Measurements from ENCODE around the gene EPB41L4A.

EPB41L4A gene

DNA sequence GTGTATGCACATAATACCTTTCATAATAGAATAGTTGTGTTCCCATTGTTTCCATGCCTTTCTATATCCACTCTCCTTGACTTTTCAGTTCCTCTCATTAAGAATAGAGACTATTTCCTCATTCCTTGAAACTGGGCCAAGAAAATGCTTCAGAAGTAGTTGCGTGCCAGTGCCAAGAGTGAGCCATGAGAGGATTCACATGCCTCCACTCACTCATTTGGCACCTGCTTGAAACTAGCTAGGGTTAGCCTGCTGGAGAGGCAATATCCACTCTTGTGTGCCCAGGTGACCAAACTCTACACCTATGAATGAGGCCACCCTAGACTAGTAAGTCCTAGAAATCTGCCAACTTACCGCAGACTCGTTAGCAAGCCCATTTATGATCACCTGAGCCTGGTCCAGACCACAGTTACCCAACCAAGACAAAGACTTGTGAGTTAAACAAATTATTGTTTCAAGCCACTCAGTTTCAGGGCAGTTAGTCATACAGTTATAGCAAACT, 276.3 kb downstream of the EPB41L4A start:
- TF ChIP-seq, protein P1, sequence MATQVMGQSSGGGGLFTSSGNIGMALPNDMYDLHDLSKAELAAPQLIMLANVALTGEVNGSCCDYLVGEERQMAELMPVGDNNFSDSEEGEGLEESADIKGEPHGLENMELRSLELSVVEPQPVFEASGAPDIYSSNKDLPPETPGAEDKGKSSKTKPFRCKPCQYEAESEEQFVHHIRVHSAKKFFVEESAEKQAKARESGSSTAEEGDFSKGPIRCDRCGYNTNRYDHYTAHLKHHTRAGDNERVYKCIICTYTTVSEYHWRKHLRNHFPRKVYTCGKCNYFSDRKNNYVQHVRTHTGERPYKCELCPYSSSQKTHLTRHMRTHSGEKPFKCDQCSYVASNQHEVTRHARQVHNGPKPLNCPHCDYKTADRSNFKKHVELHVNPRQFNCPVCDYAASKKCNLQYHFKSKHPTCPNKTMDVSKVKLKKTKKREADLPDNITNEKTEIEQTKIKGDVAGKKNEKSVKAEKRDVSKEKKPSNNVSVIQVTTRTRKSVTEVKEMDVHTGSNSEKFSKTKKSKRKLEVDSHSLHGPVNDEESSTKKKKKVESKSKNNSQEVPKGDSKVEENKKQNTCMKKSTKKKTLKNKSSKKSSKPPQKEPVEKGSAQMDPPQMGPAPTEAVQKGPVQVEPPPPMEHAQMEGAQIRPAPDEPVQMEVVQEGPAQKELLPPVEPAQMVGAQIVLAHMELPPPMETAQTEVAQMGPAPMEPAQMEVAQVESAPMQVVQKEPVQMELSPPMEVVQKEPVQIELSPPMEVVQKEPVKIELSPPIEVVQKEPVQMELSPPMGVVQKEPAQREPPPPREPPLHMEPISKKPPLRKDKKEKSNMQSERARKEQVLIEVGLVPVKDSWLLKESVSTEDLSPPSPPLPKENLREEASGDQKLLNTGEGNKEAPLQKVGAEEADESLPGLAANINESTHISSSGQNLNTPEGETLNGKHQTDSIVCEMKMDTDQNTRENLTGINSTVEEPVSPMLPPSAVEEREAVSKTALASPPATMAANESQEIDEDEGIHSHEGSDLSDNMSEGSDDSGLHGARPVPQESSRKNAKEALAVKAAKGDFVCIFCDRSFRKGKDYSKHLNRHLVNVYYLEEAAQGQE (IDR thresholded peaks at IDR 0.05; ENCODE audit: low read depth): no peak
- TF ChIP-seq YY1 (IDR thresholded peaks at IDR 0.05; ENCODE audit: low read depth) (no peak), NFIC (IDR thresholded peaks at IDR 0.05) (peak; percentile 96), EP300 (IDR thresholded peaks at IDR 0.05; ENCODE audit: borderline replicate concordance) (peak; percentile 41; the same call in 1 of the 2 replicates), CEBPB (IDR thresholded peaks at IDR 0.05) (peak; percentile 76), FOXM1 (IDR thresholded peaks at IDR 0.05; ENCODE audit: borderline replicate concordance, low read depth) (no peak), TEAD4 (IDR thresholded peaks at IDR 0.05) (peak; percentile 67), TCF12 (IDR thresholded peaks at IDR 0.05; ENCODE audit: low read depth) (peak; percentile 66), CREB1 (IDR thresholded peaks at IDR 0.05; ENCODE audit: low read depth) (no peak), RAD21 (IDR thresholded peaks at IDR 0.05; ENCODE audit: low read depth) (no peak), TAF1 (IDR thresholded peaks at IDR 0.05; ENCODE audit: low read depth) (no peak), ZBTB7A (IDR thresholded peaks at IDR 0.05; ENCODE audit: low read depth) (no peak), EGR1 (IDR thresholded peaks at IDR 0.05) (no peak)
- TF ChIP-seq, protein P2, sequence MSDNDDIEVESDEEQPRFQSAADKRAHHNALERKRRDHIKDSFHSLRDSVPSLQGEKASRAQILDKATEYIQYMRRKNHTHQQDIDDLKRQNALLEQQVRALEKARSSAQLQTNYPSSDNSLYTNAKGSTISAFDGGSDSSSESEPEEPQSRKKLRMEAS (IDR thresholded peaks at IDR 0.05): peak; percentile 58; the same call in 1 of the 2 replicates
- TF ChIP-seq, protein P3, sequence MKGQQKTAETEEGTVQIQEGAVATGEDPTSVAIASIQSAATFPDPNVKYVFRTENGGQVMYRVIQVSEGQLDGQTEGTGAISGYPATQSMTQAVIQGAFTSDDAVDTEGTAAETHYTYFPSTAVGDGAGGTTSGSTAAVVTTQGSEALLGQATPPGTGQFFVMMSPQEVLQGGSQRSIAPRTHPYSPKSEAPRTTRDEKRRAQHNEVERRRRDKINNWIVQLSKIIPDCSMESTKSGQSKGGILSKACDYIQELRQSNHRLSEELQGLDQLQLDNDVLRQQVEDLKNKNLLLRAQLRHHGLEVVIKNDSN (IDR thresholded peaks at IDR 0.05): peak; percentile 62; the same call in 1 of the 2 replicates

DNA sequence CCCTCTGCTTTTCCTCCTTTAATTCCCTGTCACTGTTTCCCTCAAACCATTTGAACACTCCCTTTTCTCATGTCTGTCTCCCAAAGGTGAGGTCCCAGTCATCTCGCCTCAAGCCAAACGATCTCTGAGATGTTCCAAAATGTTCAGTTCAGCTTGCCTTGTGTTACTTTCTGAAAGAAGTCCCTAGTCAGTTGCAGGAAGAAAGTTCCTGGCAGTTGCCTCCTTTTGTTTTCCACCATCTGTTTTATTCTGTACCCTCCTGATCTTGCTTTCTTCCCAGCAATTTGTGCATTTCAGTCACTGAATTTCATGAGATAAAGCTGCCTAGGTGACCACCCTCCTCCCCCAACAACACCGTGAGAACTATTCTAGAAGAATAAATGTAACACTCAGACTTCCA, 277.5 kb downstream of the EPB41L4A start:
- no peak for TF ChIP-seq ZBTB7A (IDR thresholded peaks at IDR 0.05; ENCODE audit: low read depth)
- no peak for TF ChIP-seq NFIC (IDR thresholded peaks at IDR 0.05)
- TF ChIP-seq, protein P3 (IDR thresholded peaks at IDR 0.05): no peak
- TF ChIP-seq, protein P2 (IDR thresholded peaks at IDR 0.05): no peak

DNA sequence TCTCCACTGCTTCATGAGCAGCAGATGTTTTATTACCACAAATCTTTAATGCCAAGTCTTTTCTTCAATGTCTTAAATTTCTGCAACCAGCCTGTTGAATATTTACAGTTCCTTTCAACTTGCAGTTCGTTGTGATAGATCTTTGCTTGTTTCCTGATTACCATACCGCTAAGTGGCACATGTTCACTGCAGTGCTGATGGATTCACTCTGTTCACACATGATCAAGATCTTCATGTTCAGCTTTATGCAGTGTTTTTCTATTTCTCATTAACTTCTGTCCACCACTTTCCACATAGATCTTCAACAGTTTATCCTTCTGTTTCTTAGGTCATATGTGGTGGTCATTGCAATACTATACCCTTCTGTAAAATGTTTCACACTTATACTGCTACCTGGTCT, 280.6 kb downstream of the EPB41L4A start:
- TF ChIP-seq EP300 (IDR thresholded peaks at IDR 0.05; ENCODE audit: borderline replicate concordance): no peak
- no peak for TF ChIP-seq TCF12 (IDR thresholded peaks at IDR 0.05; ENCODE audit: low read depth)

DNA sequence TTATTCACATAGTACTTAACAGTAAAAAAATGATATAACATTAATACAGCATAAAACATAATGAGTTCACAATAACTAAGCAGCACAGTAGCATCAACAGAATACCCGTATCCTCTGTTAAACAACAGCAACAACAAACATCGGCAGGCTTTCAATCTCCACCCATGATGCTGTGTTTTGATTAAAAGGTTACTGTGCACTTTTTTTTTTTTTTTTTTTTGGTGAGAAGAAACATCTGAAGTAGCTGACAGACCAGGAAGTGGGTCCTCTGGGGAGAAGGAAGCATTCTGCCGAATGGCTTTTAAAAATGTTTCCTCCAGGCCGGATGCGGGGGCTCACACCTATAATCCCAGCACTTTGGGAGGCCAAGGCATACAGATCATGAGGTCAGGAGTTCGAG, 282.3 kb downstream of the EPB41L4A start:
- no peak for TF ChIP-seq ZBTB7A (IDR thresholded peaks at IDR 0.05; ENCODE audit: low read depth)
- TF ChIP-seq TCF12 (IDR thresholded peaks at IDR 0.05; ENCODE audit: low read depth): no peak
- no peak for TF ChIP-seq YY1 (IDR thresholded peaks at IDR 0.05; ENCODE audit: low read depth)
- no peak for TF ChIP-seq EGR1 (IDR thresholded peaks at IDR 0.05)
- TF ChIP-seq TEAD4 (IDR thresholded peaks at IDR 0.05): no peak
- TF ChIP-seq, protein P3 (IDR thresholded peaks at IDR 0.05): no peak
- TF ChIP-seq, protein P2 (IDR thresholded peaks at IDR 0.05): no peak
- no peak for TF ChIP-seq NFIC (IDR thresholded peaks at IDR 0.05)
- TF ChIP-seq CREB1 (IDR thresholded peaks at IDR 0.05; ENCODE audit: low read depth): no peak
- TF ChIP-seq, protein P1 (IDR thresholded peaks at IDR 0.05; ENCODE audit: low read depth): no peak
- TF ChIP-seq FOXM1 (IDR thresholded peaks at IDR 0.05; ENCODE audit: borderline replicate concordance, low read depth): no peak
- no peak for TF ChIP-seq EP300 (IDR thresholded peaks at IDR 0.05; ENCODE audit: borderline replicate concordance)
- TF ChIP-seq TAF1 (IDR thresholded peaks at IDR 0.05; ENCODE audit: low read depth): no peak
- TF ChIP-seq CEBPB (IDR thresholded peaks at IDR 0.05): no peak
- no peak for TF ChIP-seq RAD21 (IDR thresholded peaks at IDR 0.05; ENCODE audit: low read depth)

DNA sequence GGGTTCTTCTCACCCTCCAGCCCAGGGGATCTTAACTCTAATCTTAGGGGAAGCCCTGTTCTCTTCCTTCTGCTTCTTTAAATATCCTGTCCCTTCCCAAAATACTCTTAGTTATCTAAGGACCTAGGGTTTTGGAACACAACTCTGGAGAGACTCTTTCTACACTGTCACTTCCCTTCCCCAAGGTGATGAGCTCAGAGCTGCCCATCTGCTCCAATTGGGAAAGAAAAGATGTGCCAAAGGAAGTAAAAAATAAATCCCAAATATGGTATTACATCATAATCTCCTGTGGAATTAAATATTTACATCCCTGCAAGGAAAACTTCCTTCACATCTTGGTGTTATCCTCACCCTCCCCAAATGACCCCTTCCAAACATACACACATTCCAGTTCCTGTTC, 291.2 kb downstream of the EPB41L4A start:
- TF ChIP-seq YY1 (IDR thresholded peaks at IDR 0.05; ENCODE audit: low read depth) (no peak), NFIC (IDR thresholded peaks at IDR 0.05) (no peak), TAF1 (IDR thresholded peaks at IDR 0.05; ENCODE audit: low read depth) (no peak), TCF12 (IDR thresholded peaks at IDR 0.05; ENCODE audit: low read depth) (no peak), CEBPB (IDR thresholded peaks at IDR 0.05) (no peak), TEAD4 (IDR thresholded peaks at IDR 0.05) (no peak), EGR1 (IDR thresholded peaks at IDR 0.05) (no peak), ZBTB7A (IDR thresholded peaks at IDR 0.05; ENCODE audit: low read depth) (no peak), FOXM1 (IDR thresholded peaks at IDR 0.05; ENCODE audit: borderline replicate concordance, low read depth) (no peak), CREB1 (IDR thresholded peaks at IDR 0.05; ENCODE audit: low read depth) (no peak), RAD21 (IDR thresholded peaks at IDR 0.05; ENCODE audit: low read depth) (no peak), EP300 (IDR thresholded peaks at IDR 0.05; ENCODE audit: borderline replicate concordance) (no peak)
- TF ChIP-seq, protein P1 (IDR thresholded peaks at IDR 0.05; ENCODE audit: low read depth): no peak
- TF ChIP-seq, protein P3 (IDR thresholded peaks at IDR 0.05): no peak
- TF ChIP-seq, protein P2 (IDR thresholded peaks at IDR 0.05): no peak

Data from Ishikawa (cell line).